PC-9 (cell line): ENCODE measurements around the gene PRKCA. TPM values are rescaled to one million over a fixed set of nuclear protein-coding genes. Genes with fewer than 3 reads are reported as not detected.

Experiments
- BruUV-seq: library from RNA; stranded (reverse); fragments of 400-500 nt; replicated peaks from 2 replicates; lab custom pipeline; 2021; lab: Mats Ljungman, UMichigan
- CTCF ChIA-PET: fragments of 300-600 bp; sonication (Branson Sonifier 250); formaldehyde crosslinking; loops from one replicate; lab custom pipeline; 2022; ENCODE audit warnings: antibody characterized with exemption; lab: Charles Lee
- POLR2A ChIA-PET: fragments of 300-600 bp; sonication (Branson Sonifier 250); formaldehyde crosslinking; loops from one replicate; lab custom pipeline; 2022; ENCODE audit warnings: antibody characterized with exemption; ENCODE audit not compliant: unreplicated experiment; lab: Charles Lee
- DNase-seq, 2 experiments: peaks; one replicate each; pipeline versions ENCODE4 v3.0.0 to v3.0.0-alpha.2; 2015 to 2022; ENCODE audit warnings: mixed read lengths in 1 of 2
- H2AFZ ChIP-seq: fragments of 200-600 bp; sonication (generic); 2 replicates; pipeline ENCODE4 v1.8.1; 2017; ENCODE audit warnings: antibody characterized with exemption
- H3F3A ChIP-seq: fragments of 200-600 bp; sonication (generic); 2 replicates; pipeline ENCODE4 v1.8.1; 2017; ENCODE audit warnings: antibody characterized with exemption, mild to moderate bottlenecking, low read depth; ENCODE audit not compliant: insufficient read depth
- H3K27ac ChIP-seq: fragments of 200-600 bp; sonication (generic); 2 replicates; pipeline ENCODE4 v1.6.1; 2016; ENCODE audit warnings: mixed run types
- H3K27me3 ChIP-seq: fragments of 200-600 bp; sonication (generic); 2 replicates; pipeline ENCODE4 v1.6.1; 2016; ENCODE audit warnings: low read depth, mixed run types; ENCODE audit not compliant: insufficient read depth
- H3K36me3 ChIP-seq: fragments of 200-600 bp; sonication (generic); 2 replicates; pipeline ENCODE4 v1.6.1; 2016; ENCODE audit warnings: low read depth, mixed run types
- H3K4me1 ChIP-seq: fragments of 200-600 bp; sonication (generic); replicated peaks from 2 replicates; pipeline ENCODE4 v1.6.1; 2016; ENCODE audit warnings: mixed run types; ENCODE audit not compliant: insufficient read depth
- H3K4me2 ChIP-seq: fragments of 200-600 bp; sonication (generic); 2 replicates; pipeline ENCODE4 v1.6.1; 2017; ENCODE audit warnings: mixed run types
- H3K4me3 ChIP-seq: fragments of 200-600 bp; sonication (generic); 2 replicates; pipeline ENCODE4 v1.6.1; 2016; ENCODE audit warnings: mixed run types
- H3K79me2 ChIP-seq: fragments of 200-600 bp; sonication (generic); 2 replicates; pipeline ENCODE4 v1.6.1; 2017; ENCODE audit warnings: low read depth, mixed run types
- H3K9me2 ChIP-seq: fragments of 200-600 bp; sonication (generic); 2 replicates; pipeline ENCODE4 v1.8.1; 2017; ENCODE audit warnings: mild to moderate bottlenecking; ENCODE audit not compliant: insufficient read depth
- H3K9me3 ChIP-seq: fragments of 200-600 bp; sonication (generic); 2 replicates; pipeline ENCODE4 v1.8.1; 2016; ENCODE audit warnings: low read depth; ENCODE audit not compliant: insufficient read depth
- H4K20me1 ChIP-seq: fragments of 200-600 bp; sonication (generic); 2 replicates; pipeline ENCODE4 v1.8.1; 2017; ENCODE audit not compliant: insufficient read depth
- EZH2 ChIP-seq: fragments of 200-600 bp; sonication (generic); IDR thresholded peaks from 2 replicates; pipeline ENCODE4 v1.8.0; 2017; ENCODE audit warnings: antibody characterized with exemption, low read depth
- intact Hi-C: fragments of 100-400 bp; cut with micrococcal nuclease; formaldehyde crosslinking; loops from one replicate; pipeline ENCODE4 v1.10.0; 2022; ENCODE audit not compliant: unreplicated experiment
- total RNA-seq: library from RNA; stranded (reverse); gene quantifications from 2 replicates; pipeline ENCODE4 v1.2.3, GENCODE V29; 2021
- TF ChIP-seq, protein P1 (sequence below): fragments of 200-600 bp; sonication (generic); conservative IDR thresholded peaks from 2 replicates; pipeline ENCODE4 v1.6.1; 2017; ENCODE audit warnings: mixed run types, antibody characterized with exemption, mild to moderate bottlenecking, moderate library complexity

Gene PRKCA
- total RNA-seq, 1 experiment from 2014 or later: 23.1 TPM

DNA sequence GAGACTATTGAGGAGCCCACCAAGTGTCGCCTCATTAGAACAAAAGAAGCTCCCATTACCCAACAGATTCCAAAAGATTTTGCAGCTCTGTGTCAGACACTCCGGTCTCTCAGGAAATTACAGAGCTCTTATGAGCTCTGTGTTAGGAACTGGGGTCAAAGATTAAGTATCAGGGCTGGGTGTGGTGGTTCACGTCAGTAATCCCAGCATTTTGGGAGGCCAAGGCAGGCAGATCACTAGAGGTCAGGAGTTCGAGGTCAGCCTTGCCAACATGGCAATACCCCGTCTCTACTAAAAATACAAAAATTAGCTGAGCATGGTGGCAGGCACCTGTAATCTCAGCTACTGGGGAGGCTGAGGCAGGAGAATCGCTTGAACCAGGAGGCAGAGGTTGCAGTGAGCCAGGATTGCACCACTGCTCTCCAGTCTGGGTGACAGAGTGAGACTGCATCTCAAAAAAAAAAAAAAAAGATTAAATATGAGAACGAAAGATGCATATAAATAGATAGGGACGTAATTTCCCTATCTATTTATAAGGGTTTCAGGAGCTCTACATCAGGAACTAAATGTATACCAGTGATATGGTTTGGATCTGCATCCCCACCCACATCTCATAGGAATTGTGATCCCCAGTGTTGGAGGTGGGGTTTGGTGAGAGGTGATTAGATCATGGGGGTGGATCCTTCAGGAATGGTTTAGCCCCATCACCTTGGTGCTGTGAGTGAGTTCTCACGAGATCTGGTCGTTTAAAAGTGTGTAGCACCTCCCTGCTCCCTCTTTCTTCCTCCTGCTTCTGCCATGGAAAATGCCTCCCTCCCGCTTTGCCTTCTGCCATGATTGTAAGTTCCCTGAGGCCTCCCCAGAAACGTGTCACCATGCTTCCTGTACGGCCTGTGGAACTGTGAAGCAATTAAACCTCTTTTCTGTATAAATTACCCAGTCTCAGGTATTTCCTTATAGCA is 111.4 kb downstream of the PRKCA start:
- intact Hi-C loops: no loop called here

DNA sequence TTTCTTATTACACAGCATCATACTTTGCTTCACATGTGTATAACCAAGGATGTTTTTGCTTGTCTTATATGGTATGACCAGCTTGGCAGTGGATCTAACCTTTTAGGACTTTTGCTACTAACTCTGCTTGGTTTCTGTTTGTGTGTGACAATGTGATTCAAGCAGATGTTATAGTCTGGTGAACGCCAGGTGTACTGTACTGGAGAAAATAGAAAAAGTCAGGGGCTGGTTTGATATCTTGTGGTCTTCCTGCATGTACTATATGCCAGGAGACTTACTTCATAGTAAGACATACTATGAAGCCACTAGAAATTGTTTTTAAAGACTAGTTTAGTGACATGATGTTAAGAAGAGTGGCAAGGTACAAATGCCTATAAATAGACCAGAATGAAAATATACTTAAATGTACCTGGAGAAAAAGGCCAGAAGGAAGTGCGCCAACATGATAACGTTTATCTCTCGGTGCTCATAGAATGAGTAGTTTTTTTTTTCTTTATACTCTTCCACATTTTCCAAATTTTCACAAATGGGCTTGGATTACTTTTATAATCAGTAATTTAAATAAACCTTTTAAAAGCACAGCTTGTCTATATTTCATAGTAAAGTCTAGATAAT is 112.3 kb downstream of the PRKCA start:
- Histone ChIP-seq H3K27ac (no peak overlapping the region), H3K4me3 (no peak overlapping the region), H3K36me3 (no peaks in the 10 kb centered on the region), H4K20me1 (no peaks in the 10 kb centered on the region), H2AFZ (no peak overlapping the region), H3K9me3 (no peaks in the 10 kb centered on the region), H3K9me2 (no peaks in the 10 kb centered on the region), H3K4me2 (no peak overlapping the region), H3F3A (0 out of 2 replicates have a peak, but pooled peaks cover 3% of the 10 kb centered on the region), H3K4me1 (no peaks in the 10 kb centered on the region), H3K79me2 (peaks cover 44% of the 10 kb centered on the region), H3K27me3 (no peaks in the 10 kb centered on the region)
- BruUV-seq: no TSS peak
- intact Hi-C loops: no loop called here
- no peak for DNase-seq
- ChIA-PET POLR2A (interaction anchor here (0.6 to 1.0 kb wide), 2 partner anchors 28 to 1231 kb away, joined by 5 to 18 read pairs; no protein-coding TSS in a partner anchor), CTCF (interaction anchor here (0.6 kb wide), 1 partner anchor 119 kb away, joined by 3 read pairs; no protein-coding TSS in a partner anchor)
- TF ChIP-seq, protein P1, sequence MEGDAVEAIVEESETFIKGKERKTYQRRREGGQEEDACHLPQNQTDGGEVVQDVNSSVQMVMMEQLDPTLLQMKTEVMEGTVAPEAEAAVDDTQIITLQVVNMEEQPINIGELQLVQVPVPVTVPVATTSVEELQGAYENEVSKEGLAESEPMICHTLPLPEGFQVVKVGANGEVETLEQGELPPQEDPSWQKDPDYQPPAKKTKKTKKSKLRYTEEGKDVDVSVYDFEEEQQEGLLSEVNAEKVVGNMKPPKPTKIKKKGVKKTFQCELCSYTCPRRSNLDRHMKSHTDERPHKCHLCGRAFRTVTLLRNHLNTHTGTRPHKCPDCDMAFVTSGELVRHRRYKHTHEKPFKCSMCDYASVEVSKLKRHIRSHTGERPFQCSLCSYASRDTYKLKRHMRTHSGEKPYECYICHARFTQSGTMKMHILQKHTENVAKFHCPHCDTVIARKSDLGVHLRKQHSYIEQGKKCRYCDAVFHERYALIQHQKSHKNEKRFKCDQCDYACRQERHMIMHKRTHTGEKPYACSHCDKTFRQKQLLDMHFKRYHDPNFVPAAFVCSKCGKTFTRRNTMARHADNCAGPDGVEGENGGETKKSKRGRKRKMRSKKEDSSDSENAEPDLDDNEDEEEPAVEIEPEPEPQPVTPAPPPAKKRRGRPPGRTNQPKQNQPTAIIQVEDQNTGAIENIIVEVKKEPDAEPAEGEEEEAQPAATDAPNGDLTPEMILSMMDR: no peak
- no peak for TF ChIP-seq EZH2

More for the DNA sequence above, 111.4 kb downstream of the PRKCA start:
- Histone ChIP-seq H3F3A (0 out of 2 replicates have a peak, but pooled peaks cover 5% of the 10 kb centered on the region), H3K36me3 (no peaks in the 10 kb centered on the region), H3K27me3 (no peaks in the 10 kb centered on the region), H3K4me2 (no peak overlapping the region), H3K4me3 (no peak overlapping the region), H3K4me1 (no peaks in the 10 kb centered on the region), H3K79me2 (peaks cover 51% of the 10 kb centered on the region), H3K27ac (no peak overlapping the region), H2AFZ (no peak overlapping the region), H3K9me2 (no peaks in the 10 kb centered on the region), H3K9me3 (no peaks in the 10 kb centered on the region), H4K20me1 (no peaks in the 10 kb centered on the region)
- no peak for DNase-seq
- CTCF ChIA-PET: no interaction called here
- POLR2A ChIA-PET: no interaction called here
- no TSS peak for BruUV-seq
- no peak for TF ChIP-seq EZH2
- TF ChIP-seq, protein P1: no peak

DNA sequence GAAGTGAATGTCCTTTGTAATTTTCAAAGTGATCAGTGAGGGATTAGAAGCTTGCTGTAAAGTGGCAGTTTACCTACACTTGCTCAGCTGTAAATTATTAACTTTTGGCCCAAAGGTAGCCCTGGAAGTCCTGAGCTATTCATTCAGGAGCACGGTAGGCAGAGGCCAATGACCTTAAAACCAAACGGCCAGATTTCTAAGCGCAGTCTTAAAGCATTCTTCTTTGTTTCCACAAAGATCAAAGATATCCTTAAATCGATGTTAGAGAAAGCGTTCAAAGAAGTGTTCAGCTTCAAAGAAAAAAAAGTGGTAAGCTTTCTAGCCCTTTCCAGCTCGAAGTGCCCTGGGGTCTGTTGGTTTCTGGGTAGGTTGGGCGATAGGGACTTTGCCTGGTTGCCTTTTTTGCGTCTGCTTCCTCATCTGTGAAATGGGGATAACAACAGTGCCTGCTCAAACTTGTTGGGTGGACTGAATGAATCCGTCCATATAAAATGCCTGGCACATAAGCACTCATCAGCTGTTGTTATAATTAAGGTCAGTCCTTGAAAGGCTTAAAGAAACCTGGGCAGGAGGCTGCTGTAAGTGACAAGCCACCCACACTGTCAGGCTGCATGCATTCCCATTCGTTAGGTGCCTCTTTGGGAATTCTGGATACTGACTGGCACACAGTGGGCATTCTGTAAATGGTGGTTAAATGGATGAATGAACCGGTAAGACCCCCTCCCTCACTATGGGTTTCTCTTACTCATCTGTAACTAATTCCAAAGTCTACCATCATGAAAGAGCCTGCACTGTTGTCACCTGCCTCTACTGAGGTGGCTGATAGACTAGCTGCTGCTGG is 113.2 kb downstream of the PRKCA start:
- no peaks in the 10 kb centered on the region for H4K20me1 ChIP-seq
- no peaks in the 10 kb centered on the region for H3K9me2 ChIP-seq
- no TSS peak for BruUV-seq
- no peaks in the 10 kb centered on the region for H3K27me3 ChIP-seq
- TF ChIP-seq, protein P1: no peak
- no peak for TF ChIP-seq EZH2
- no peak overlapping the region for H3K4me2 ChIP-seq
- no peaks in the 10 kb centered on the region for H3K9me3 ChIP-seq
- peaks cover 35% of the 10 kb centered on the region for H3K79me2 ChIP-seq
- 0 out of 2 replicates have a peak, but pooled peaks cover 3% of the 10 kb centered on the region for H3F3A ChIP-seq
- H3K36me3 ChIP-seq: no peaks in the 10 kb centered on the region
- H3K4me1 ChIP-seq: no peaks in the 10 kb centered on the region
- intact Hi-C loops: no loop called here
- DNase-seq: no peak
- CTCF ChIA-PET: interaction anchor here (0.6 kb wide), 1 partner anchor 119 kb away, joined by 3 read pairs; no protein-coding TSS in a partner anchor
- no peak overlapping the region for H2AFZ ChIP-seq
- H3K4me3 ChIP-seq: no peak overlapping the region
- no peak overlapping the region for H3K27ac ChIP-seq
- POLR2A ChIA-PET: interaction anchor here (0.6 to 1.0 kb wide), 2 partner anchors 29 to 1232 kb away, joined by 5 to 18 read pairs; no protein-coding TSS in a partner anchor
